ENCODE measurements around the gene GFAP.

GFAP gene

GRCh38 chr17:44902135-44902760 is 13.1 kb downstream of the GFAP start:
- DNase-seq (ENCODE audit: low spot score), result no peak

GRCh38 chr17:44901411-44901921 is 13.8 kb downstream of the GFAP start:
- TF ChIP-seq CTCF (IDR thresholded peaks at IDR 0.05; ENCODE audit: extremely low read depth, missing control alignments), result no peak
- DNase-seq (ENCODE audit: low spot score), result no peak

More at GRCh38 chr17:44902135-44902760, 13.1 kb downstream of the GFAP start:
- TF ChIP-seq CTCF (IDR thresholded peaks at IDR 0.05; ENCODE audit: extremely low read depth, missing control alignments), result no peak

- TF ChIP-seq CTCF (IDR thresholded peaks at IDR 0.05; ENCODE audit: extremely low read depth, missing control alignments), result no peak
- no peak for DNase-seq (ENCODE audit: low spot score)
Observed at GRCh38 chr17:44900894-44901293, 14.4 kb downstream of the GFAP start.

- peak; percentile 92 for DNase-seq (ENCODE audit: low spot score)
- TF ChIP-seq CTCF (IDR thresholded peaks at IDR 0.05; ENCODE audit: extremely low read depth, missing control alignments), result no peak
Observed at GRCh38 chr17:44899074-44899782, 16.1 kb downstream of the GFAP start, which contains the start of gene EFTUD2. TSS of gene EFTUD2 (minus strand) at chr17:44899445. CDS start at chr17:44894521, 4,924 bp downstream.

- DNase-seq (ENCODE audit: low spot score), result no peak
- TF ChIP-seq CTCF (IDR thresholded peaks at IDR 0.05; ENCODE audit: extremely low read depth, missing control alignments), result no peak
Observed at GRCh38 chr17:44898768-44899073, 16.6 kb downstream of the GFAP start.

GRCh38 chr17:44894642-44895041 is 20.7 kb downstream of the GFAP start:
- DNase-seq (ENCODE audit: low spot score), result no peak

More at GRCh38 chr17:44894642-44895041, 20.7 kb downstream of the GFAP start:
- TF ChIP-seq CTCF (IDR thresholded peaks at IDR 0.05; ENCODE audit: extremely low read depth, missing control alignments), result no peak
